SU-DHL-6 (cell line): ENCODE results near the gene GOLGA6L9.
"Not testable (repeated sequence)": the region's sequence is repeated elsewhere in the genome, so short reads cannot be mapped to it uniquely, and the experiment has no call there.

Experiments
- H2AFZ ChIP-seq: fragments of 200-600 bp; sonication (generic); 2 replicates; pipeline ENCODE4 v1.6.1; 2014; ENCODE audit warnings: low read depth, mild to moderate bottlenecking, moderate library complexity, mixed read lengths, antibody characterized with exemption, low read length; ENCODE audit not compliant: severe bottlenecking
- H3F3A ChIP-seq: fragments of 200-600 bp; shearing (Covaris generic); 2 replicates; pipeline ENCODE4 v1.6.0; 2016; ENCODE audit warnings: antibody characterized with exemption, mild to moderate bottlenecking; ENCODE audit not compliant: insufficient read depth
- H3K27ac ChIP-seq: fragments of 200-600 bp; sonication (generic); 2 replicates; pipeline ENCODE4 v1.5.1; 2016; ENCODE audit warnings: low read depth, mild to moderate bottlenecking, low read length, moderate library complexity, mixed read lengths
- H3K27me3 ChIP-seq: fragments of 200-600 bp; sonication (generic), shearing (Covaris generic); 2 replicates; pipeline ENCODE4 v1.6.0; 2014; ENCODE audit warnings: mild to moderate bottlenecking, low read length
- H3K36me3 ChIP-seq: fragments of 200-600 bp; sonication (generic); 2 replicates; pipeline ENCODE4 v1.6.1; 2014; ENCODE audit warnings: mild to moderate bottlenecking, low read length, mixed read lengths
- H3K4me2 ChIP-seq: fragments of 300-600, 200-600 bp; shearing (Covaris generic), sonication (generic); 2 replicates; pipeline ENCODE4 v1.6.0; 2014; ENCODE audit warnings: low read length, low read depth, mild to moderate bottlenecking; ENCODE audit not compliant: poor library complexity, severe bottlenecking
- H3K4me3 ChIP-seq: fragments of 200-600 bp; sonication (generic); 2 replicates; pipeline ENCODE4 v1.5.1; 2014; ENCODE audit warnings: antibody characterized with exemption, low read length, mild to moderate bottlenecking, mixed read lengths; ENCODE audit not compliant: insufficient read depth, poor library complexity, severe bottlenecking
- H3K79me2 ChIP-seq: fragments of 200-600 bp; sonication (generic); 2 replicates; pipeline ENCODE4 v1.6.1; 2014; ENCODE audit warnings: mild to moderate bottlenecking, low read length, moderate library complexity; ENCODE audit not compliant: insufficient read depth
- H3K9ac ChIP-seq: fragments of 200-600 bp; sonication (generic); 2 replicates; pipeline ENCODE4 v1.7.0; 2014; ENCODE audit warnings: mild to moderate bottlenecking, low read length
- H3K9me2 ChIP-seq: fragments of 200-600 bp; sonication (generic); replicated peaks from 2 replicates; pipeline ENCODE4 v1.6.1; 2014; ENCODE audit warnings: low read length; ENCODE audit not compliant: insufficient read depth
- H3K9me3 ChIP-seq: fragments of 200-600 bp; sonication (generic); 2 replicates; pipeline ENCODE4 v1.6.1; 2014; ENCODE audit warnings: low read length, mixed read lengths; ENCODE audit not compliant: insufficient read depth
- H4K20me1 ChIP-seq: fragments of 200-600 bp; sonication (generic); 2 replicates; pipeline ENCODE4 v1.6.1; 2014; ENCODE audit warnings: low read depth, mild to moderate bottlenecking, antibody characterized with exemption, low read length, moderate library complexity, mixed read lengths
- EZH2phosphoT487 ChIP-seq: fragments of 200-600 bp; sonication (generic), shearing (Covaris generic); conservative IDR thresholded peaks from 2 replicates; pipeline ENCODE4 v1.6.1; 2018; ENCODE audit warnings: mild to moderate bottlenecking, antibody characterized with exemption, low read length, moderate library complexity, mixed read lengths
- TF ChIP-seq, protein P1 (sequence below): fragments of 200-600 bp; sonication (generic); IDR thresholded peaks from one replicate; pipeline ENCODE4 v1.5.1; 2017; ENCODE audit warnings: antibody characterized with exemption, mild to moderate bottlenecking, low read length, moderate library complexity; ENCODE audit not compliant: insufficient read depth, poor library complexity, severe bottlenecking

Gene GOLGA6L9

DNA sequence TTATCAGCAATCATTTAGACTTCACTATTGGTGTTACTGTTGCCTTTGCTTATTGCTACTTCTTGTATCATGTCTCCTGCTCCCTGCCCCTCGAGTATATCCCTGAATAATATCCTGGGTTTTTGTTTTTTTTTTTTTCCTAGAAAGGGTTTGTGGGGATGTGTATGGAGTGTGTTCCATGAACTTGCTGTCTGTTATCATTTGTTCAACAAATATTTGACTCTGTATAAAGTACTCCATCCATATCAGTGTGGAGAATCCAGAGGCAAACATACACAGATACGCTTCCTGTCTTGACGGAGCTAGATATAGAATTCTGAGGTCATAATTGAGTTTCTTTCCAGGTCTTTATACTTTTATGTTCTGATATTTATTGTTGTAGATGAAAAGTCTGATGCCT, 31.8 kb upstream of the GOLGA6L9 start:
- TF ChIP-seq, protein P1, sequence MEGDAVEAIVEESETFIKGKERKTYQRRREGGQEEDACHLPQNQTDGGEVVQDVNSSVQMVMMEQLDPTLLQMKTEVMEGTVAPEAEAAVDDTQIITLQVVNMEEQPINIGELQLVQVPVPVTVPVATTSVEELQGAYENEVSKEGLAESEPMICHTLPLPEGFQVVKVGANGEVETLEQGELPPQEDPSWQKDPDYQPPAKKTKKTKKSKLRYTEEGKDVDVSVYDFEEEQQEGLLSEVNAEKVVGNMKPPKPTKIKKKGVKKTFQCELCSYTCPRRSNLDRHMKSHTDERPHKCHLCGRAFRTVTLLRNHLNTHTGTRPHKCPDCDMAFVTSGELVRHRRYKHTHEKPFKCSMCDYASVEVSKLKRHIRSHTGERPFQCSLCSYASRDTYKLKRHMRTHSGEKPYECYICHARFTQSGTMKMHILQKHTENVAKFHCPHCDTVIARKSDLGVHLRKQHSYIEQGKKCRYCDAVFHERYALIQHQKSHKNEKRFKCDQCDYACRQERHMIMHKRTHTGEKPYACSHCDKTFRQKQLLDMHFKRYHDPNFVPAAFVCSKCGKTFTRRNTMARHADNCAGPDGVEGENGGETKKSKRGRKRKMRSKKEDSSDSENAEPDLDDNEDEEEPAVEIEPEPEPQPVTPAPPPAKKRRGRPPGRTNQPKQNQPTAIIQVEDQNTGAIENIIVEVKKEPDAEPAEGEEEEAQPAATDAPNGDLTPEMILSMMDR = no peak
- no peak for TF ChIP-seq EZH2phosphoT487
- Histone ChIP-seq H3K79me2 (no peaks in the 10 kb centered on the region), H3K27ac (no peak overlapping the region)

DNA sequence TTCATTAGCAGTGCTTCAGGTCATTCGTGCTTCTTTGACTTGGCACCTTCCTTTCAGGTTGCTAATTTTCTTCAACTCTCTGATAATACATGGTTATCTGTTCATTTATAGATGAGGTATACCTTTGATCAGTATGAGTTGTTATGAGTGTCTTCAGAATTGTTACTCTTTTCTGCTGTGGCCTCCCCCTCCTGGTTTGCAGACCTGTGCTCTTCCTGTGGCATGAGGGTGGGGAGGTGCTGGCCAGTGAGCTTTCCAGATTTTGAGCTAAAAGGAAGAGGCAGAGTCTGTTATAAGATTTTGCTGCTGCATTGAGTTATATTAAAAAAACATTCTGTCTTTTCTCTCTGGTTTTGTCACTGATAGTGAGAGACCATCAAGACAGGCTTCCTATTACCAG, 30.8 kb upstream of the GOLGA6L9 start:
- Histone ChIP-seq H3K9me3 (no peaks in the 10 kb centered on the region), H2AFZ (no peak overlapping the region), H3K9ac (no peak overlapping the region), H3K4me2 (peak overlapping the region; percentile 20), H3F3A (no peaks in the 10 kb centered on the region), H3K9me2 (no peaks in the 10 kb centered on the region), H3K79me2 (no peaks in the 10 kb centered on the region), H3K27me3 (no peaks in the 10 kb centered on the region), H3K36me3 (no peaks in the 10 kb centered on the region), H3K4me3 (no peak overlapping the region), H3K27ac (no peak overlapping the region), H4K20me1 (no peaks in the 10 kb centered on the region)
- TF ChIP-seq, protein P1 = no peak
- TF ChIP-seq EZH2phosphoT487 = no peak

More for the DNA sequence above, 31.8 kb upstream of the GOLGA6L9 start:
- H2AFZ ChIP-seq = no peak overlapping the region
- no peaks in the 10 kb centered on the region for H3F3A ChIP-seq
- no peaks in the 10 kb centered on the region for H3K9me2 ChIP-seq
- H3K4me2 ChIP-seq = no peak overlapping the region
- no peaks in the 10 kb centered on the region for H4K20me1 ChIP-seq
- no peak overlapping the region for H3K4me3 ChIP-seq
- H3K9ac ChIP-seq = no peak overlapping the region
- no peaks in the 10 kb centered on the region for H3K36me3 ChIP-seq
- no peaks in the 10 kb centered on the region for H3K9me3 ChIP-seq
- no peaks in the 10 kb centered on the region for H3K27me3 ChIP-seq

DNA sequence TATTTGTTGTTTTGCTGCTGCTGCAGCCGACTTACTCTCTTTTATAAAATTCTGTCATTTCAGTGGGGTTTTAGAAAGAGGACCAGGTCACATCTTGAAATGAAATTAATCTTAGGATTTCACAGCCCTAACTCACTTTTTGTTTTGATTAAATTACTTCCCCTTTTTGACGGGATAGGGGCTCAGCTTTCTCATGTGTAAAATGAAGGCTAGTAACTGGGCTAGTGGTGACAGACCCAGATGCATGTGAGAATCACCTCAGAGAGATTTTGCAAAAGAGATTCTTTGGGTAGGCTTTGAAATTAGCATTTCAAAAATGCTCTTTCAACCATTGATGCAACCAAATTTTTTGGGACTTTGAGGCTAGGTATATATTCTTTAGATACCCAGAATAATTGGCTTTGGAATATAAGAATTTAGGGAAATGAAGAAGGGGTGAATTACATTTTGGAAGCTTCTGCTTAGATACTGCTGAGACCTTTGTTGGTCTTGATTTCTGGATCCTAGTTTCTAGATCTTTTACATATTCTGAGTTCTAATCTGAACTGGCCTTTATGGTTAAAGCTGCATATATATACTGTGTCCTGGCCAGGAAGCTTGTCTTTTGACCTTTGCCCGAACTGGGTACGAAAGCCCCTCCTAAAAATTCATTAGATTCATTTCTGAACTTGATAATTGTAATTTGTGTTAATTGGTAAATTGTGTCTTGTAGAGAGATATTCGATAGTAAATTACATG, 30.1 kb upstream of the GOLGA6L9 start:
- not testable (repeated sequence) for H3K9ac ChIP-seq, H3K9me2 ChIP-seq, H2AFZ ChIP-seq

DNA sequence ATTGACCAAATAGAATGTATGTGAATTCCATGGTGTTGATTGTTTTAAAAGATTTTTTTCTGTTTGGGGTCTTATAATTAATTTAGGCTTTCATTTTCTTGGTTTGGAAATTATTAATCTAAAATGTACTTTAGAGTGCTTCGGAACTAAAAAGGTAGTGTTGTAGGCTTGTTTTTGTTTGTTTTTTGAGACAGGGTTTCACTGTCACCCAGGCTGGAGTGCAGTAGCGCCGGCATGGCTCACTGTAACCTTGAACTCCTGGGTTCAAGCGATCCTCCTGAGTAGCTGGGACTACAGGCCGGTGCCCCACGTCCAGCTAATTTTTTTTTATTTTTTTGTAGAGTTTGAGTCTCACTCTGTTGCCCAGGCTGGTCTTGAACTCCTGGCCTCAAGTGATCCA, 27.7 kb upstream of the GOLGA6L9 start:
- not testable (repeated sequence) for H4K20me1 ChIP-seq, H2AFZ ChIP-seq, H3K4me2 ChIP-seq, H3K9me2 ChIP-seq, H3F3A ChIP-seq, H3K9ac ChIP-seq, H3K27me3 ChIP-seq, H3K9me3 ChIP-seq, H3K4me3 ChIP-seq, H3K36me3 ChIP-seq, H3K27ac ChIP-seq, H3K79me2 ChIP-seq

More for the DNA sequence above, 30.1 kb upstream of the GOLGA6L9 start:
- H3K27ac ChIP-seq, H3K36me3 ChIP-seq, H3K4me3 ChIP-seq, H3K79me2 ChIP-seq, H3K9me3 ChIP-seq, H3F3A ChIP-seq, H4K20me1 ChIP-seq, H3K27me3 ChIP-seq: not testable (repeated sequence)
- peak overlapping the region; percentile 20 for H3K4me2 ChIP-seq

DNA sequence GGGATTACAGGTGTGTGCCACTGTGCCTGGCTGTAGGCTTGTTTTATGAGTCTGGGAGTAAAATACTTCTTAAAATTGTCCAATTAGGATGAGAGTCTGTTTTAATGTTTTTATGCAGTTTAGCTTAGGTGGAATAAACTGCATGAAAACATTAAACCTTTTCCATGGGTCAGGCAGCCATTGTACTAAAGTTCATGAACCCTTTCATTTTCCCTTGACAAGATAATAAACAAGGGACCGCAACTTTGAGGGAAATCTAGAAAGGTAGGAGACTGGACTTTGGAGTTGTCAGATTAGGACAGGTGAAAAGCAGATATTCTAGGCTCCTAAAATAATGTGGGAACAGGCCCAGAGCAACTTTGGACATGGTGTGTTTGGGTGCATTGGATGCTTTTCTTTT, 27.3 kb upstream of the GOLGA6L9 start:
- not testable (repeated sequence) for H3K4me2 ChIP-seq, H3K27ac ChIP-seq, H3K79me2 ChIP-seq, H2AFZ ChIP-seq, H3K27me3 ChIP-seq, H3F3A ChIP-seq, H3K36me3 ChIP-seq, H3K9me3 ChIP-seq, H4K20me1 ChIP-seq, H3K4me3 ChIP-seq, H3K9me2 ChIP-seq, H3K9ac ChIP-seq

DNA sequence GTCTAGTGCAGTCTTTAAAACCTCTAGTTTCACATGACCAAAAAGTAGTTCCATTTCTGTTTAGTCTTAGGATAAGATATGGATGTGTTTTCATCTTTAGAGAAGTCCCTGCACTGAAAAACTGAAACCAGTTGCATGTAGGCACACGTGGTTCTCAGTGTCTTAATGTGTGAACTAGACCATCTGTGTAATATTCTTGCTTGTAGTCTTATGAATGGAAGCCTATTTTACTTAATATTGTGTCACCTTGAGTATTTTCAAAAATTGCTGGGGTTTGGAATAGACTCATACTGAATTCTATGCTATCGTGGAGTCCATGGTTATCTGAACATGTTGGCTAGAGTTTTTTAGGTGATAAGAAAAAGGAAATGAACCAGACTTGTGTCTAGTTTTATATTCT, 23.4 kb upstream of the GOLGA6L9 start:
- not testable (repeated sequence) for H3K79me2 ChIP-seq, H3K36me3 ChIP-seq, H3K9ac ChIP-seq, H3K4me2 ChIP-seq, H4K20me1 ChIP-seq, H3K4me3 ChIP-seq, H3K27ac ChIP-seq, H3F3A ChIP-seq, H3K9me2 ChIP-seq, H2AFZ ChIP-seq, H3K9me3 ChIP-seq, H3K27me3 ChIP-seq
